H9 (cell line): ENCODE measurements around the gene SLCO1C1. TPM values are rescaled to one million over a fixed set of nuclear protein-coding genes. Genes with fewer than 3 reads are reported as not detected.

ENCODE experiments used
- DNase-seq: peaks from one replicate; pipeline ENCODE4 v3.0.0-alpha.2; 2017
- H2AFZ ChIP-seq: one replicate; pipeline ENCODE4 v1.6.1; 2013; ENCODE audit warnings: mild to moderate bottlenecking, low read length, control low read depth, moderate library complexity
- H2AK5ac ChIP-seq: 2 replicates; pipeline ENCODE4 v1.6.1; 2013; ENCODE audit warnings: low read length, control low read depth, mixed read lengths; ENCODE audit not compliant: insufficient read length
- H2BK120ac ChIP-seq: one replicate; pipeline ENCODE4 v1.6.1; 2013; ENCODE audit warnings: low read depth, mild to moderate bottlenecking, low read length, control low read depth, inconsistent platforms; ENCODE audit not compliant: poor library complexity, severe bottlenecking
- H2BK12ac ChIP-seq: 2 replicates; pipeline ENCODE4 v1.6.1; 2013; ENCODE audit warnings: low read length, control low read depth, mixed read lengths, low read depth; ENCODE audit not compliant: insufficient read length
- H2BK15ac ChIP-seq: 2 replicates; pipeline ENCODE4 v1.6.1; 2013; ENCODE audit warnings: low read depth, low read length, control low read depth
- H2BK20ac ChIP-seq: one replicate; pipeline ENCODE4 v1.6.1; 2013; ENCODE audit warnings: low read depth, mild to moderate bottlenecking, low read length, control low read depth, inconsistent platforms; ENCODE audit not compliant: poor library complexity, severe bottlenecking
- H2BK5ac ChIP-seq: 2 replicates; pipeline ENCODE4 v1.6.1; 2013; ENCODE audit warnings: low read length, control low read depth, mixed read lengths; ENCODE audit not compliant: insufficient read length
- H3K14ac ChIP-seq: 2 replicates; pipeline ENCODE4 v1.6.1; 2013; ENCODE audit warnings: low read length, control low read depth; ENCODE audit not compliant: insufficient read depth
- H3K18ac ChIP-seq: 2 replicates; pipeline ENCODE4 v1.6.1; 2013; ENCODE audit warnings: low read depth, mild to moderate bottlenecking, mixed read lengths, low read length, control low read depth; ENCODE audit not compliant: insufficient read length
- H3K23ac ChIP-seq: 2 replicates; pipeline ENCODE4 v1.6.1; 2013; ENCODE audit warnings: low read length, control low read depth, mixed read lengths, low read depth; ENCODE audit not compliant: insufficient read length
- H3K23me2 ChIP-seq: 2 replicates; pipeline ENCODE4 v1.6.1; 2013; ENCODE audit warnings: low read depth, mild to moderate bottlenecking, mixed read lengths, low read length, control low read depth; ENCODE audit not compliant: insufficient read length, poor library complexity, severe bottlenecking
- H3K27ac ChIP-seq: 2 replicates; pipeline ENCODE4 v1.5.1; 2013; ENCODE audit warnings: low read length, control low read depth, mixed read lengths, low read depth; ENCODE audit not compliant: insufficient read length
- H3K27me3 ChIP-seq: 2 replicates; pipeline ENCODE4 v1.6.1; 2013; ENCODE audit warnings: low read length, control low read depth, inconsistent platforms; ENCODE audit not compliant: insufficient read depth
- H3K4ac ChIP-seq: 2 replicates; pipeline ENCODE4 v1.6.1; 2013; ENCODE audit warnings: low read depth, mild to moderate bottlenecking, control low read depth, inconsistent platforms, low read length, moderate library complexity
- H3K4me1 ChIP-seq: 2 replicates; pipeline ENCODE4 v1.6.1; 2013; ENCODE audit warnings: low read length, control low read depth, inconsistent platforms; ENCODE audit not compliant: insufficient read depth
- H3K4me2 ChIP-seq: 2 replicates; pipeline ENCODE4 v1.6.1; 2013; ENCODE audit warnings: low read length, control low read depth, mixed read lengths; ENCODE audit not compliant: insufficient read length, insufficient read depth
- H3K56ac ChIP-seq: 2 replicates; pipeline ENCODE4 v1.6.1; 2013; ENCODE audit warnings: low read depth, mild to moderate bottlenecking, mixed read lengths, low read length, control low read depth; ENCODE audit not compliant: insufficient read length
- H3K79me1 ChIP-seq: 2 replicates; pipeline ENCODE4 v1.6.1; 2013; ENCODE audit warnings: low read depth, mild to moderate bottlenecking, moderate library complexity, low read length, control low read depth, inconsistent platforms; ENCODE audit not compliant: insufficient read depth, poor library complexity, severe bottlenecking
- H3K79me2 ChIP-seq: 2 replicates; pipeline ENCODE4 v1.6.1; 2013; ENCODE audit warnings: low read length, control low read depth, inconsistent platforms; ENCODE audit not compliant: insufficient read depth
- H3K9ac ChIP-seq: 2 replicates; pipeline ENCODE4 v1.6.1; 2013; ENCODE audit warnings: low read length, control low read depth, mixed read lengths; ENCODE audit not compliant: insufficient read length; ENCODE audit errors: extremely low read depth
- H3K9me3 ChIP-seq: one replicate; pipeline ENCODE4 v1.6.1; 2013; ENCODE audit warnings: low read depth, low read length, inconsistent platforms; ENCODE audit not compliant: control insufficient read depth
- H3T11ph ChIP-seq: one replicate; pipeline ENCODE4 v1.6.1; 2013; ENCODE audit warnings: mild to moderate bottlenecking, low read length, control low read depth, inconsistent platforms
- H4K20me1 ChIP-seq: one replicate; pipeline ENCODE4 v1.6.1; 2013; ENCODE audit not compliant: control insufficient read depth, insufficient read length, insufficient read depth
- H4K5ac ChIP-seq: 2 replicates; pipeline ENCODE4 v1.6.1; 2013; ENCODE audit warnings: low read depth, mild to moderate bottlenecking, mixed read lengths, low read length, control low read depth; ENCODE audit not compliant: insufficient read length
- H4K8ac ChIP-seq: replicated peaks from 2 replicates; pipeline ENCODE4 v1.6.1; 2013; ENCODE audit warnings: low read length, control low read depth, mixed read lengths, low read depth; ENCODE audit not compliant: insufficient read length
- H4K91ac ChIP-seq: 2 replicates; pipeline ENCODE4 v1.6.1; 2013; ENCODE audit warnings: low read depth, mild to moderate bottlenecking, moderate library complexity, mixed read lengths, low read length, control low read depth; ENCODE audit not compliant: insufficient read length
- H3K27ac Mint-ChIP-seq, 3 experiments: 2 replicates in 2 of 3; 3 replicates in 1 of 3; pipeline ENCODE4 v1.8.0; 2020 to 2021; ENCODE audit warnings: mixed read lengths in 3 of 3, mild to moderate bottlenecking in 1 of 3, moderate library complexity in 1 of 3
- H3K27me3 Mint-ChIP-seq: 2 replicates; pipeline ENCODE4 v1.8.0; 2021; ENCODE audit warnings: low read depth, mild to moderate bottlenecking, moderate library complexity, mixed read lengths
- H3K36me3 Mint-ChIP-seq, 3 experiments: 2 replicates in 2 of 3; 3 replicates in 1 of 3; pipeline ENCODE4 v1.8.0; 2020 to 2021; ENCODE audit warnings: low read depth in 3 of 3, mixed read lengths in 3 of 3; ENCODE audit not compliant: insufficient read depth in 1 of 3
- H3K4me1 Mint-ChIP-seq, 2 experiments: 2 replicates each; pipeline ENCODE4 v1.8.0; 2020; ENCODE audit warnings: mixed read lengths in 2 of 2
- H3K4me3 Mint-ChIP-seq, 2 experiments: 2 replicates in 1 of 2; 3 replicates in 1 of 2; pipeline ENCODE4 v1.8.0; 2020 to 2021; ENCODE audit warnings: mild to moderate bottlenecking in 2 of 2, mixed read lengths in 2 of 2, moderate library complexity in 1 of 2
- H3K9me3 Mint-ChIP-seq, 2 experiments: 2 replicates in 1 of 2; 3 replicates in 1 of 2; pipeline ENCODE4 v1.8.0; 2020; ENCODE audit warnings: mild to moderate bottlenecking in 2 of 2, mixed read lengths in 2 of 2, moderate library complexity in 1 of 2
- WGBS: extraction: QIAGEN DNeasy Blood & Tissue Kit; methylation state at CpG from one replicate; pipeline ENCODE4 v1.1.7; 2013; ENCODE audit warnings: missing lambda C conversion rate, low lambda C conversion rate, mixed read lengths; ENCODE audit not compliant: insufficient read length; ENCODE audit errors: extremely low coverage; 5-methylcytosine and 5-hydroxymethylcytosine counted together
- total RNA-seq: library from RNA; stranded (reverse); gene quantifications from 2 replicates; pipeline ENCODE4 v1.2.1, GENCODE V29; 2021
- TF ChIP-seq, protein P1 (sequence below): fragments of 200-600 bp; sonication (generic); conservative IDR thresholded peaks from 3 replicates; pipeline ENCODE4 v1.8.0; 2021; ENCODE audit warnings: antibody characterized with exemption, mild to moderate bottlenecking

Gene SLCO1C1
- total RNA-seq, 1 experiment from 2014 or later: not detected

DNA sequence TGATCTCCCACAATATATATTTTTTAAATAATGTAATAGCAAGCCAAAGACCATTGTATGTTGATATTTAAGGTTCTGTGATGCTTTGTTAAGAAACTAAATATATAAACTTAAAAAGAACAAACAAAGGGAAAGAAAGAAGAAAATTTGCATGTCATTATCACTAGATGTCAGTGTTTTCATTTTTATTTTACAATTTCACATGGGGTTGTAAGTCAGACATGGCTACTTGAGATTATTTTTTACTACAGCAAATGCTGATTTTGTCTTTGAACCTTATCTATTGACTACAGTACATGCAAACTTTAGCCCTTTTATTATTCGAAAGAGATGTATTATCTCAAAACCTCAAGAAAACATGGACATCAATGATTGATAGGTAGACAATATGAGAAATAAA, 36.1 kb downstream of the SLCO1C1 start:
- no CpG with 5 or more reads among the region's 1 CpG for WGBS
- Histone ChIP-seq H3K79me1 (no peaks in the 10 kb centered on the region), H3K14ac (no peak overlapping the region), H4K91ac (no peak overlapping the region), H3K9me3 (no peaks in the 10 kb centered on the region), H2BK120ac (no peak overlapping the region), H3K4me1 (no peaks in the 10 kb centered on the region), H3T11ph (no peak overlapping the region), H3K18ac (no peak overlapping the region), H4K5ac (no peak overlapping the region), H3K56ac (no peak overlapping the region), H3K27me3 (no peaks in the 10 kb centered on the region), H3K27ac (no peak overlapping the region), H3K23ac (no peak overlapping the region), H2BK15ac (no peak overlapping the region), H3K9ac (no peak overlapping the region), H2AK5ac (no peak overlapping the region), H4K8ac (no peak overlapping the region), H3K79me2 (no peaks in the 10 kb centered on the region), H4K20me1 (no peaks in the 10 kb centered on the region), H2BK12ac (no peak overlapping the region), H3K4me2 (no peak overlapping the region), H3K4ac (no peak overlapping the region), H3K23me2 (no peaks in the 10 kb centered on the region), H2AFZ (no peak overlapping the region), H2BK20ac (no peak overlapping the region), H2BK5ac (no peak overlapping the region)
- Mint-ChIP-seq H3K36me3 (peaks cover 0 to 2% (median 0%) of the 10 kb centered on the region in 3 experiments; a peak in 2 of 7 replicates), H3K4me3 (no peak overlapping the region), H3K4me1 (peaks cover 0 to 4% of the 10 kb centered on the region in 2 experiments; a peak in 1 of 4 replicates), H3K27ac (no peak overlapping the region), H3K9me3 (no peaks in the 10 kb centered on the region; a peak in 1 of 5 replicates), H3K27me3 (no peaks in the 10 kb centered on the region)
- TF ChIP-seq, protein P1, sequence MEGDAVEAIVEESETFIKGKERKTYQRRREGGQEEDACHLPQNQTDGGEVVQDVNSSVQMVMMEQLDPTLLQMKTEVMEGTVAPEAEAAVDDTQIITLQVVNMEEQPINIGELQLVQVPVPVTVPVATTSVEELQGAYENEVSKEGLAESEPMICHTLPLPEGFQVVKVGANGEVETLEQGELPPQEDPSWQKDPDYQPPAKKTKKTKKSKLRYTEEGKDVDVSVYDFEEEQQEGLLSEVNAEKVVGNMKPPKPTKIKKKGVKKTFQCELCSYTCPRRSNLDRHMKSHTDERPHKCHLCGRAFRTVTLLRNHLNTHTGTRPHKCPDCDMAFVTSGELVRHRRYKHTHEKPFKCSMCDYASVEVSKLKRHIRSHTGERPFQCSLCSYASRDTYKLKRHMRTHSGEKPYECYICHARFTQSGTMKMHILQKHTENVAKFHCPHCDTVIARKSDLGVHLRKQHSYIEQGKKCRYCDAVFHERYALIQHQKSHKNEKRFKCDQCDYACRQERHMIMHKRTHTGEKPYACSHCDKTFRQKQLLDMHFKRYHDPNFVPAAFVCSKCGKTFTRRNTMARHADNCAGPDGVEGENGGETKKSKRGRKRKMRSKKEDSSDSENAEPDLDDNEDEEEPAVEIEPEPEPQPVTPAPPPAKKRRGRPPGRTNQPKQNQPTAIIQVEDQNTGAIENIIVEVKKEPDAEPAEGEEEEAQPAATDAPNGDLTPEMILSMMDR: no peak
- DNase-seq: no peak
